ENCODE data around the gene WNT7A.

WNT7A gene

DNA sequence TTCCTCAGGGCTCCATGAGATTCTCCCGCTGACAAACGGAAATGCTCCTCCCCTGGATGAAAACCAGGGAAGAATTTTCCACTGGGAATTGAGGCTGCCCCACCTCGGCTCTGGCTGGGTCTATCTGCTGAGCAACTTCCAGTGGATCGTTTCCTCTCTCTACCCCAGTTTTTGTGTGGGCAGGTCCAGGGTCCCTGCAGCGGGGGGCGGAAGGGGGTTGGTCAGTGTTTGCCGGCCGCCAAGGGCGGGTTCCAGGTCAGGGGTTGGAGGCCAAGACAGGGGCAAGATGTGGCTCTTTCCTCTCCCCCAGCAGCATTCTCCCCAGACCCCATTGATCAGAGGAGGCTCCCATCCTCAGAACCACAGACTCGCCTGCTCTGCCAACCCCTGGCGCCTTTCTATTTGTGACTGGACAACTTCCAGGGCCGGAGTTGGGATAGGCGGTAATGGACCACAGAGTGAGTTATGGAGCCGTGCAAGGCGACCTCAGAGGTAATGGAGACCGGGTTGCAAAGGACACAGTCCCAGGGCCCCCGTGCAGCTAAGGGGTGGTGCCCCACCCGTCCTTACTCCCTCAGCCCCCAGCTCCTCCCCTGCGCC is 92.2 kb downstream of the WNT7A start:
- DNase-seq (no peak), ATAC-seq (ENCODE audit: insufficient read depth, low read depth) (no peak)
- Histone ChIP-seq H3K9me3 (ENCODE audit: insufficient read depth, low read length, severe bottlenecking) (no peaks in the 10 kb centered on the region), H4K20me1 (ENCODE audit: insufficient read depth, low read length) (no peaks in the 10 kb centered on the region; the same call in none of the 2 replicates), H3K4me3 (ENCODE audit: low read depth in 1 of 2, low read length in 2 of 2) (no peak overlapping the region), H2AFZ (ENCODE audit: low read depth, low read length) (no peak overlapping the region), H3K36me3 (ENCODE audit: insufficient read depth, low read length) (no peaks in the 10 kb centered on the region), H3K4me2 (ENCODE audit: insufficient read depth, low read length) (no peak overlapping the region), H3K4me1 (ENCODE audit: insufficient read depth, low read length) (no peaks in the 10 kb centered on the region), H3K27me3 (ENCODE audit: insufficient read depth, low read length, poor library complexity) (peaks cover 9% of the 10 kb centered on the region), H3K27ac (ENCODE audit: low read length) (no peak overlapping the region), H3K79me2 (ENCODE audit: insufficient read depth, low read length) (no peaks in the 10 kb centered on the region), H3K9ac (ENCODE audit: low read depth, low read length) (no peak overlapping the region)
- TF ChIP-seq EZH2 (IDR thresholded peaks at IDR 0.05; ENCODE audit: borderline replicate concordance, low read depth, low read length, severe bottlenecking), result no peak

DNA sequence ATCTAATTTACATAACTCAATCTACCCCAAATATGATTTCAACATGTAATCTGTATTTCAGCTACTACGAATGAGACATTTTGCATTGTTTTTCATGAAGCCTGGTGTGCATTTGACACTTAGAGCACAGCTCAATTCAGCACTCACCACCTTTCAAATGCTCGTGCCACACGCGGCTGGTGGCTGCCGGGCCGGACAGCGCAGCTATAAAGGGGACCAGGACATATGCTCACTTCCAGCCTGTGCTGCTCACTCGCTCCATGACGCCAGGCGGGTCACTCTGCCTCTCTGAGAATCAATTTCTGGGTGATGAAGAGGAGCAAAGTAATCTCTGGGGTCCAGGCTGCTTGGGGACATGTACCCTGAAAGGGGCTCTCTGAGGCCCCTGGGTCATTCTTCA is 93.1 kb downstream of the WNT7A start:
- H3K27ac ChIP-seq (ENCODE audit: low read length), result no peak overlapping the region
- no peak overlapping the region for H3K4me3 ChIP-seq (ENCODE audit: low read depth in 1 of 2, low read length in 2 of 2)
- TF ChIP-seq EZH2 (IDR thresholded peaks at IDR 0.05; ENCODE audit: borderline replicate concordance, low read depth, low read length, severe bottlenecking), result no peak
- TF ChIP-seq, protein P1, sequence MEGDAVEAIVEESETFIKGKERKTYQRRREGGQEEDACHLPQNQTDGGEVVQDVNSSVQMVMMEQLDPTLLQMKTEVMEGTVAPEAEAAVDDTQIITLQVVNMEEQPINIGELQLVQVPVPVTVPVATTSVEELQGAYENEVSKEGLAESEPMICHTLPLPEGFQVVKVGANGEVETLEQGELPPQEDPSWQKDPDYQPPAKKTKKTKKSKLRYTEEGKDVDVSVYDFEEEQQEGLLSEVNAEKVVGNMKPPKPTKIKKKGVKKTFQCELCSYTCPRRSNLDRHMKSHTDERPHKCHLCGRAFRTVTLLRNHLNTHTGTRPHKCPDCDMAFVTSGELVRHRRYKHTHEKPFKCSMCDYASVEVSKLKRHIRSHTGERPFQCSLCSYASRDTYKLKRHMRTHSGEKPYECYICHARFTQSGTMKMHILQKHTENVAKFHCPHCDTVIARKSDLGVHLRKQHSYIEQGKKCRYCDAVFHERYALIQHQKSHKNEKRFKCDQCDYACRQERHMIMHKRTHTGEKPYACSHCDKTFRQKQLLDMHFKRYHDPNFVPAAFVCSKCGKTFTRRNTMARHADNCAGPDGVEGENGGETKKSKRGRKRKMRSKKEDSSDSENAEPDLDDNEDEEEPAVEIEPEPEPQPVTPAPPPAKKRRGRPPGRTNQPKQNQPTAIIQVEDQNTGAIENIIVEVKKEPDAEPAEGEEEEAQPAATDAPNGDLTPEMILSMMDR (IDR thresholded peaks at IDR 0.05; ENCODE audit: borderline replicate concordance, extremely low read depth, low read length, poor library complexity, severe bottlenecking), result no peak
- H3K9ac ChIP-seq (ENCODE audit: low read depth, low read length), result no peak overlapping the region
- H3K79me2 ChIP-seq (ENCODE audit: insufficient read depth, low read length), result no peaks in the 10 kb centered on the region
- H3K9me3 ChIP-seq (ENCODE audit: insufficient read depth, low read length, severe bottlenecking), result no peaks in the 10 kb centered on the region
- DNase-seq (no peak), ATAC-seq (ENCODE audit: insufficient read depth, low read depth) (no peak)
- no peaks in the 10 kb centered on the region for H3K4me1 ChIP-seq (ENCODE audit: insufficient read depth, low read length)
- no peaks in the 10 kb centered on the region for H3K36me3 ChIP-seq (ENCODE audit: insufficient read depth, low read length)
- no peak overlapping the region for H2AFZ ChIP-seq (ENCODE audit: low read depth, low read length)
- no peaks in the 10 kb centered on the region; the same call in none of the 2 replicates for H4K20me1 ChIP-seq (ENCODE audit: insufficient read depth, low read length)
- no peak overlapping the region for H3K4me2 ChIP-seq (ENCODE audit: insufficient read depth, low read length)
- peaks cover 11% of the 10 kb centered on the region for H3K27me3 ChIP-seq (ENCODE audit: insufficient read depth, low read length, poor library complexity)

DNA sequence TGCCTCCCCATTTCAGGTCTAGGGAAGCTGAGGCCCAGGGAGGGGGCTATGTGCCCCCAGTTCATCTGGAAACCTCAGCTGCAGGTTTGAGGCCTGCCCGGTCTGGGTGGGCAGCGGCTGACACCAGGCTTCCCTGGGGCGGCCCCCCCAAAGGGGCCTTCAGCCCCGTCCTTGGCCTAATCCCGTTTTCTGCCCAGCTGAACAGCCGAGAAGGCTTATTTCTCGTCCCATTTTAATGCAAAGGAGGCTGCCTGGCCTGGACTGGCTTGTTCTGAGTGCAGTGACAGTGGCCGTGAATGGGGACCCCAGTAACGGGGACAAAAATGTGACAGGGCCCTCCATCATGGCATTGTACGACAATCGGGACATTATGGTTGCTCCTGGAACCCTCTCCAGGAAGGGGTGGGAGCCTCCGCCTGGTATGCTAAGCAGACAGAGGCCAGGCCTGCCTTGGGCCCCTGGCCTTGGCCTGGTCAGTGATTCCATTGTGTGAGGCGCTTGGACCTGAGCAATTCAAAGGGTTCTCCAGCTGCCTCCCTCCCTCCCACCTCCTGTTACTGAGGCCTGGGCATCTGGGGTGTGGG is 93.9 kb downstream of the WNT7A start:
- Histone ChIP-seq H3K4me2 (ENCODE audit: insufficient read depth, low read length) (no peak overlapping the region), H3K27ac (ENCODE audit: low read length) (no peak overlapping the region), H4K20me1 (ENCODE audit: insufficient read depth, low read length) (no peaks in the 10 kb centered on the region; the same call in none of the 2 replicates), H3K4me3 (ENCODE audit: low read depth in 1 of 2, low read length in 2 of 2) (no peak overlapping the region), H3K9me3 (ENCODE audit: insufficient read depth, low read length, severe bottlenecking) (no peaks in the 10 kb centered on the region), H3K27me3 (ENCODE audit: insufficient read depth, low read length, poor library complexity) (peaks cover 11% of the 10 kb centered on the region), H3K9ac (ENCODE audit: low read depth, low read length) (no peak overlapping the region), H3K4me1 (ENCODE audit: insufficient read depth, low read length) (no peaks in the 10 kb centered on the region), H3K79me2 (ENCODE audit: insufficient read depth, low read length) (no peaks in the 10 kb centered on the region), H2AFZ (ENCODE audit: low read depth, low read length) (no peak overlapping the region), H3K36me3 (ENCODE audit: insufficient read depth, low read length) (no peaks in the 10 kb centered on the region)
- TF ChIP-seq, protein P1 (IDR thresholded peaks at IDR 0.05; ENCODE audit: borderline replicate concordance, extremely low read depth, low read length, poor library complexity, severe bottlenecking), result no peak
- no peak for TF ChIP-seq EZH2 (IDR thresholded peaks at IDR 0.05; ENCODE audit: borderline replicate concordance, low read depth, low read length, severe bottlenecking)
- DNase-seq (no peak), ATAC-seq (ENCODE audit: insufficient read depth, low read depth) (no peak)

DNA sequence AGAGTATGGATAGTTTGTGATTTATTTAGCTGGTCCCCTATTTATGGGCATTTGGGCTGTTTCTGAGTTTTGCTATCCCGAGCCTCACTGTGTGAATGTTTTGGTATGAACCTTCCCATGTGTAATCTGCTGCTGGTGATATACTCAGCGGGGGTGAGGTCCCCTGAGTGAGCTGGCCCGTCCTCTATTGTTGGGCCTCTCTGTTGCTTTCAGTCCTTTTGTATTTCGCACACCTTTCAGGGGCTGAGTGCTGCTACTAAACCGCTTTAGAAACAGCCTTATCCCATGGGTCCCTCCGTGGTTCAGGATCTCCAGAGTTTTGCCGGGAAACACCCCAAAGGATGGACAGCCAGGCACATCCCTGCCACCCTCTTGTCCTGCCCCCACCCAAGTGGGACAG is 94.5 kb downstream of the WNT7A start:
- no peak overlapping the region for H3K9ac ChIP-seq (ENCODE audit: low read depth, low read length)
- TF ChIP-seq, protein P1 (IDR thresholded peaks at IDR 0.05; ENCODE audit: borderline replicate concordance, extremely low read depth, low read length, poor library complexity, severe bottlenecking), result no peak
- no peak for TF ChIP-seq EZH2 (IDR thresholded peaks at IDR 0.05; ENCODE audit: borderline replicate concordance, low read depth, low read length, severe bottlenecking)
- H3K4me2 ChIP-seq (ENCODE audit: insufficient read depth, low read length), result no peak overlapping the region
- H3K9me3 ChIP-seq (ENCODE audit: insufficient read depth, low read length, severe bottlenecking), result no peaks in the 10 kb centered on the region
- no peaks in the 10 kb centered on the region for H3K4me1 ChIP-seq (ENCODE audit: insufficient read depth, low read length)
- DNase-seq (no peak), ATAC-seq (ENCODE audit: insufficient read depth, low read depth) (no peak)
- no peak overlapping the region for H3K4me3 ChIP-seq (ENCODE audit: low read depth in 1 of 2, low read length in 2 of 2)
- peaks cover 11% of the 10 kb centered on the region for H3K27me3 ChIP-seq (ENCODE audit: insufficient read depth, low read length, poor library complexity)
- no peaks in the 10 kb centered on the region for H3K79me2 ChIP-seq (ENCODE audit: insufficient read depth, low read length)
- H3K27ac ChIP-seq (ENCODE audit: low read length), result no peak overlapping the region
- H3K36me3 ChIP-seq (ENCODE audit: insufficient read depth, low read length), result no peaks in the 10 kb centered on the region
- H2AFZ ChIP-seq (ENCODE audit: low read depth, low read length), result no peak overlapping the region
- H4K20me1 ChIP-seq (ENCODE audit: insufficient read depth, low read length), result no peaks in the 10 kb centered on the region; the same call in none of the 2 replicates

Measured in DND-41 (cell line).